Brain microvascular endothelial cell (primary cell): ENCODE data around the gene DCUN1D5.
"Not testable (repeated sequence)": the region's sequence is repeated elsewhere in the genome, so short reads cannot be mapped to it uniquely, and the experiment has no call there.

ENCODE experiments used
- DNase-seq: peaks from one replicate; pipeline ENCODE4 v3.0.0-alpha.2; 2020
- H3K27ac ChIP-seq: fragments of 250-450 bp; sonication (Bioruptor Pico); 2 replicates; pipeline ENCODE4 v1.5.1; 2020; ENCODE audit warnings: mild to moderate bottlenecking, moderate library complexity
- H3K27me3 ChIP-seq: fragments of 250-450 bp; sonication (Bioruptor Pico); replicated peaks from 2 replicates; pipeline ENCODE4 v1.5.1; 2020; ENCODE audit warnings: mild to moderate bottlenecking
- H3K36me3 ChIP-seq: fragments of 250-450 bp; sonication (Bioruptor Pico); replicated peaks from 2 replicates; pipeline ENCODE4 v1.5.1; 2020; ENCODE audit warnings: mild to moderate bottlenecking
- H3K4me3 ChIP-seq: 2 replicates; pipeline ENCODE4 v1.5.1; 2011; ENCODE audit warnings: low read depth, mild to moderate bottlenecking, control low read depth, low read length, moderate library complexity
- CTCF ChIP-seq: IDR thresholded peaks from 2 replicates; pipeline ENCODE4 v1.5.1; 2011; ENCODE audit warnings: low read depth, mild to moderate bottlenecking, moderate library complexity, low read length, control low read depth, inconsistent platforms; ENCODE audit errors: missing control alignments
- in situ Hi-C: cut with HindIII; loops from 2 replicates; pipeline ENCODE4 v1.10.0; 2017; ENCODE audit warnings: low sequenced_read_pairs, low pct_ligation_motif_present

The DCUN1D5 gene

DNA sequence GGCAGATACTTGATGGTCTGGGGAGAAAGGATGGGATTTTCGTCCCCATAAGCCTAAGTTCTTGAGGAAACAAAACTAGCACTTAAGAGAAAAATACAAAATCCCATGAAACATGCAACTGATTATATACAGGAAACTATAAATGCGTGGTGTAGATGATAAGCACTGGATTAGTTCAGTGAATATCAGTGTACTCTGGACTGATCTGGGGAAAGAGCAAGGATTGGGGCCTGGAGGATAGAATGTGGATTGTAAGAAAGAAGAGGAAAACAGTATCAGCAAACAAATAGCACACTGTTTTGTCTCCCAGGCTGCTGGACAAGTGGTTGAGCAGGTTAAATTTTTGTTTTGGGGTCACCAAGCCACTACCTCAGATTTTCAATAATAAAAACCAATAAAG, 49.8 kb downstream of the DCUN1D5 start:
- Histone ChIP-seq H3K4me3 (no peak overlapping the region), H3K27me3 (no peaks in the 10 kb centered on the region), H3K36me3 (no peaks in the 10 kb centered on the region), H3K27ac (no peak overlapping the region)
- TF ChIP-seq CTCF: no peak
- in situ Hi-C loops: no loop called here
- no peak for DNase-seq

DNA sequence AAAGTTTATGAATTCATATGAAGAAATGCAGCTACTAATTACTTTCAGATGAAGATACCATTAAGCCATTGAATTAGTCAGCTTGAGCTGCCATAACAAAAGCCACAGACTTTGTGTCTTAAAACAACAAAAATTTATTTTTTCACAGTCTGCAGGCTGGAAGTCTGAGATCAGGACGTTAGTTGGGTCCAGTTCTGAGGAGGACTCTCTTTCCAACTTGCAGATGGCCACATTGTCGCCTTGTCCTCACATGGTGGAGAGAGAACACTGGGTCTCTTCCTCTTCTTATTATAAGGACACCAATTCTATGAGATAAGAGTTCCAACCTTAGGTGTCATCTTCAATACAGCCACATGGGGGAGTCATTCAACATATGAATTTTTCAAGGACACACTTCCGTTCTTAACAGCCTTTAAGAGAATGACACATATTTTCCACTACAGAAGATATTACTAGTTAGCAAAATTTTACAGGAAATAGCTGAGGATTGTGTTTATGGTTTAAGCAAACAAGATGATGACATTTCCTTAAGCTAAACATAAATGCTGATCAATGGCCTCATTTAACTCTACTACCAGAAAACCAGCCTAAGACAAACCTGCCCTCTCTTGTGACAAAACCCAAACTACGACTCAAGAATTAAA, 56.0 kb downstream of the DCUN1D5 start:
- in situ Hi-C loops: no loop called here

DNA sequence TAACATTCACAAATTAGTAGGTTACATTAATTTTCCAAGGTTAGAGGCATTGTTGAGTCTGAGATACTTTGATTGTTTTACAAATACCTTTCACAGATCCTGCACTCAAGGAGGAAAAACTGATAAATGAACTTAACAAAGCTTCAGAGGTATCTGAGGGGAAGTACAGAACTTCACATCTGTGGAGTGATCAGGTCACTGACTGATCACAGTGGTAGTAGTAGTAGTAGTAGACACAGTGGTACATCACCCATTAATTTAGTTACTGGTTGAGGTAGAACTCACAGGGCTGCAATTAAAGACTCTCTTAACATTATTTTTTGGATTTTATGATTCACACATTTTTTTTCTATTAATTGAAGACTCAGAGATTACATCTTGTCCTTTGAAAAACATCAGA, 56.7 kb downstream of the DCUN1D5 start:
- H3K27me3 ChIP-seq: no peaks in the 10 kb centered on the region
- no peak overlapping the region for H3K4me3 ChIP-seq
- DNase-seq: no peak
- no peak overlapping the region for H3K27ac ChIP-seq
- H3K36me3 ChIP-seq: no peaks in the 10 kb centered on the region
- in situ Hi-C loops: no loop called here
- no peak for TF ChIP-seq CTCF

More for the DNA sequence above, 56.0 kb downstream of the DCUN1D5 start:
- peak; percentile 88 for DNase-seq
- peak; percentile 60 for TF ChIP-seq CTCF
- Histone ChIP-seq H3K27ac (no peak overlapping the region), H3K4me3 (no peak overlapping the region), H3K27me3 (no peaks in the 10 kb centered on the region), H3K36me3 (no peaks in the 10 kb centered on the region)

- Histone ChIP-seq H3K4me3 (no peak overlapping the region), H3K27me3 (no peaks in the 10 kb centered on the region), H3K27ac (peak overlapping the region; percentile 71), H3K36me3 (no peaks in the 10 kb centered on the region)
- TF ChIP-seq CTCF: no peak
- in situ Hi-C loops: no loop called here
- peak; percentile 76 for DNase-seq
Observed at GRCh38 chr11:103031834-103032233, 60.1 kb downstream of the DCUN1D5 start.

- H3K4me3 ChIP-seq: no peak overlapping the region
- no peaks in the 10 kb centered on the region for H3K27me3 ChIP-seq
- no peak for TF ChIP-seq CTCF
- DNase-seq: no peak
- in situ Hi-C loops: no loop called here
- H3K36me3 ChIP-seq: no peaks in the 10 kb centered on the region
- H3K27ac ChIP-seq: no peak overlapping the region
Observed at GRCh38 chr11:103029401-103029800, 62.6 kb downstream of the DCUN1D5 start.

DNA sequence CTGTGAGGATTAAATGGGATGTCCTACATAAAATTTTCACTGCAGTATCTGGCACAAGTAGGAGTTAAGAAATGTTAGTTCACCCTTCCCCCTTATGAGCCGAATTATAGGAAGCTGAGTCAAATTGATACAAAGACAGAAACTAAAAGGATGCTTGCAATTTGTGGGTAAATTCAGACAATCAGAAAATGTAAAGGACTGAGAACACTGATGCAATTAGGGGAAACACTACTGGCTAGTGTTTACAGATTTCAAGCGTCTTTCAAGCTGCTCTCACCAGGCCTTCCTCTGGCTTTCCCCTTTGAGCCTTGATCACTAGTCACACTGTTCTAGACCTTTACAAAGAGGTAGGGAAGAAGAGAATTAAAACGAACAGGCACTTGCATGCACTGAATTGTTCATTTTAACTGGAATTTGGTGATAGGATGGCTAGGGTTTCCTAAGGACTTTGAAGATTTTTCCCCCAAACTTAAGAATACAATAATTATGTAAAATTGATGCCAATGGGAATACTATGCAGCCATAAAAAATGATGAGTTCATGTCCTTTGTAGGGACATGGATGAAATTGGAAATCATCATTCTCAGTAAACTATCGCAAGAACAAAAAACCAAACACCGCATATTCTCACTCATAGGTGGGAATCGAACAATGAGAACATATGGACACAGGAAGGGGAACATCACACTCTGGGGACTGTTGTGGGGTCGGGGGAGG, 63.5 kb downstream of the DCUN1D5 start:
- H3K27ac ChIP-seq, H3K36me3 ChIP-seq, in situ Hi-C loops, H3K4me3 ChIP-seq, H3K27me3 ChIP-seq, DNase-seq: not testable (repeated sequence)
